ENCODE measurements around the gene ISG20L2.

DNA sequence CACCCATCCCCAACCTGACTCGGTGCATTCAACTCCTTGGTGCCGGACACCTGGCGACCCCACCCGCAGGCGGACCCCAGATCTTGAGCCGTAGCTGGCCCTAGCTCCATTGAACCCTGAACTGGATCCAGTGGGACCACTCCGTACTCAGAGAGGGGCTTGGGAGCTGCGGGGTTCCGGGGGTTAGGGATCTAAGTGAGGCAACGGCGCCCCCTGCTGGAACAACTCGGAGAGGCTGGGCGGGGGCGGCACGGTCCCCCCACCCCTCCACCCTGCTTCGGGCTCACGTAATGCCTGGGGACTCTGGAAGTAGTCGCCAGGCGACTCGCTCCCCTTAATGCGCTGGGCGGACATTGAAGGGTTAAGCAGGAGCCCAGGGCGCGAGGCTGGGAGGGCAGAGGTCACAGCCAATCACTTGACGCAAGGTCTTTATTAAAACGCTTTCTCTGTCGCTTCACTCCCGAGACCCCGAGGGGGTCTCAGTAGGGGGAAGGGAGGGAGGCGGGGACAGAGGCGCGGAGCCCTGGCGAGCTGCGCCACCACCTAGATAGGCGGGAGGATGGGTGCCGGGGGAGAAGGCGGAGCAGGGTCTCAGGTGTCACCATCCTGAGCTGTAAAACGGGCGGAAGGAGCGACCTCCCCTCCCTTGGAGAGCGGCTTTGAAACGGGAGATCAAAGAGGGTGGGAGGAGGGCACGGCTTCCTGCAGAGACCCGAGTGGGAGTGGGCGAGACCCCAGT, 22.5 kb downstream of the ISG20L2 start:
- TF ChIP-seq, protein P1, sequence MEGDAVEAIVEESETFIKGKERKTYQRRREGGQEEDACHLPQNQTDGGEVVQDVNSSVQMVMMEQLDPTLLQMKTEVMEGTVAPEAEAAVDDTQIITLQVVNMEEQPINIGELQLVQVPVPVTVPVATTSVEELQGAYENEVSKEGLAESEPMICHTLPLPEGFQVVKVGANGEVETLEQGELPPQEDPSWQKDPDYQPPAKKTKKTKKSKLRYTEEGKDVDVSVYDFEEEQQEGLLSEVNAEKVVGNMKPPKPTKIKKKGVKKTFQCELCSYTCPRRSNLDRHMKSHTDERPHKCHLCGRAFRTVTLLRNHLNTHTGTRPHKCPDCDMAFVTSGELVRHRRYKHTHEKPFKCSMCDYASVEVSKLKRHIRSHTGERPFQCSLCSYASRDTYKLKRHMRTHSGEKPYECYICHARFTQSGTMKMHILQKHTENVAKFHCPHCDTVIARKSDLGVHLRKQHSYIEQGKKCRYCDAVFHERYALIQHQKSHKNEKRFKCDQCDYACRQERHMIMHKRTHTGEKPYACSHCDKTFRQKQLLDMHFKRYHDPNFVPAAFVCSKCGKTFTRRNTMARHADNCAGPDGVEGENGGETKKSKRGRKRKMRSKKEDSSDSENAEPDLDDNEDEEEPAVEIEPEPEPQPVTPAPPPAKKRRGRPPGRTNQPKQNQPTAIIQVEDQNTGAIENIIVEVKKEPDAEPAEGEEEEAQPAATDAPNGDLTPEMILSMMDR (IDR thresholded peaks at IDR 0.05), result peak; percentile 63 to 84 (median 80)
- TF ChIP-seq POLR2A (IDR thresholded peaks at IDR 0.05), result peak in 1 of 2 donors; percentile 13
